ENCODE results near the gene OXNAD1. TPM values are rescaled to one million over a fixed set of nuclear protein-coding genes. Genes with fewer than 3 reads are reported as not detected.

OXNAD1 gene
- polyA plus RNA-seq, 4 donors, result 8.5 to 19.1 (median 18.4) TPM

- no peak for DNase-seq (ENCODE audit: low read depth in 4 of 4, low spot score in 3 of 4)
Observed at GRCh38 chr3:16352428-16352827, 87.4 kb downstream of the OXNAD1 start.

GRCh38 chr3:16354291-16354690 lies 89.3 kb downstream of the OXNAD1 start:
- no peak for DNase-seq (ENCODE audit: low read depth in 4 of 4, low spot score in 3 of 4)

Other genes with a start within 250 kb of the OXNAD1 start
- gene GALNT15, start 90.5 kb upstream of the OXNAD1 start, polyA plus RNA-seq (ENCODE audit: insufficient read length in 4 of 4), result 1 to 10 TPM; 1.6 to 2.3 (median 2.0) TPM
- gene DPH3, start 269 bp upstream of the OXNAD1 start, polyA plus RNA-seq (ENCODE audit: insufficient read length in 4 of 4), result 10 to 100 TPM; 22.7 to 30.4 (median 27.5) TPM
- gene RFTN1, start 248.5 kb downstream of the OXNAD1 start, polyA plus RNA-seq (ENCODE audit: insufficient read length in 4 of 4), result 10 to 100 TPM; 27.6 to 84.9 (median 33.1) TPM

Measured in left renal pelvis (tissue), 4 donors.